ENCODE results near the gene ADAP1.

Gene ADAP1

GRCh38 chr7:894927-895450 is 59.5 kb downstream of the ADAP1 start:
- no peak for DNase-seq (ENCODE audit: low read depth)

- DNase-seq (ENCODE audit: low read depth), result no peak
Observed at GRCh38 chr7:894164-894867, 60.2 kb downstream of the ADAP1 start.

- DNase-seq (ENCODE audit: low read depth), result no peak
Observed at GRCh38 chr7:893686-894085, 60.8 kb downstream of the ADAP1 start.

GRCh38 chr7:892648-893593 is 61.6 kb downstream of the ADAP1 start:
- no peak for DNase-seq (ENCODE audit: low read depth)

GRCh38 chr7:891805-892204 is 62.7 kb downstream of the ADAP1 start:
- DNase-seq (ENCODE audit: low read depth), result no peak

- no peak for DNase-seq (ENCODE audit: low read depth)
Observed at GRCh38 chr7:891291-891690, 63.2 kb downstream of the ADAP1 start.

- DNase-seq (ENCODE audit: low read depth), result no peak
Observed at GRCh38 chr7:890868-891267, 63.6 kb downstream of the ADAP1 start.

- no peak for DNase-seq (ENCODE audit: low read depth)
Observed at GRCh38 chr7:889391-889790, 65.1 kb downstream of the ADAP1 start.

GRCh38 chr7:889025-889390 is 65.5 kb downstream of the ADAP1 start:
- DNase-seq (ENCODE audit: low read depth), result no peak

- no peak for DNase-seq (ENCODE audit: low read depth)
Observed at GRCh38 chr7:888081-889024, 66.1 kb downstream of the ADAP1 start.

GRCh38 chr7:887488-887820 is 67.0 kb downstream of the ADAP1 start:
- DNase-seq (ENCODE audit: low read depth), result no peak

- no peak for DNase-seq (ENCODE audit: low read depth)
Observed at GRCh38 chr7:886626-887487, 67.6 kb downstream of the ADAP1 start.

GRCh38 chr7:885893-886625 is 68.4 kb downstream of the ADAP1 start:
- no peak for DNase-seq (ENCODE audit: low read depth)

GRCh38 chr7:885261-885892 is 69.1 kb downstream of the ADAP1 start:
- DNase-seq (ENCODE audit: low read depth), result no peak

- DNase-seq (ENCODE audit: low read depth), result no peak
Observed at GRCh38 chr7:884191-885003, 70.1 kb downstream of the ADAP1 start.

- no peak for DNase-seq (ENCODE audit: low read depth)
Observed at GRCh38 chr7:883055-884021, 71.1 kb downstream of the ADAP1 start.

- DNase-seq (ENCODE audit: low read depth), result no peak
Observed at GRCh38 chr7:882336-883035, 72.0 kb downstream of the ADAP1 start.

Data from activated T-cell treated with anti-CD3 and anti-CD28 coated beads for 48 hours (primary cell).